Gastrocnemius medialis (tissue), 4 donors: ENCODE measurements around the gene CAND1. TPM values are rescaled to one million over a fixed set of nuclear protein-coding genes. Genes with fewer than 3 reads are reported as not detected.

Source experiments
- ATAC-seq, 2 donors: fragments of 150-250 bp; one replicate each; pipeline ENCODE4 v1.9.1; 2016
- DNase-seq, 2 donors: peaks; one replicate each; pipeline ENCODE4 v3.0.0-alpha.2; 2019
- H3K27ac ChIP-seq, 4 donors: fragments of 200-600 bp; sonication (generic); 1 replicate in 1 of 4; 2 replicates in 3 of 4; pipeline ENCODE4 v1.5.1; 2016 to 2018; ENCODE audit warnings: mild to moderate bottlenecking in 2 of 4, moderate library complexity in 1 of 4
- H3K27me3 ChIP-seq, 3 donors: fragments of 200-600 bp; sonication (generic) in 2 of 3; 1 replicate in 1 of 3; 2 replicates in 2 of 3; pipeline versions ENCODE4 v1.5.1 to v1.6.0; 2016 to 2019; ENCODE audit warnings: mild to moderate bottlenecking in 1 of 3, moderate library complexity in 1 of 3
- H3K36me3 ChIP-seq, 2 donors: fragments of 200-600 bp; sonication (generic) in 1 of 2; one replicate each; pipeline ENCODE4 v1.5.1; 2017 to 2018
- H3K4me1 ChIP-seq, 2 donors: fragments of 200-600 bp; sonication (generic) in 1 of 2; one replicate each; pipeline ENCODE4 v1.5.1; 2016 to 2017; ENCODE audit warnings: mild to moderate bottlenecking in 2 of 2
- H3K4me3 ChIP-seq, 4 donors: fragments of 200-600 bp; sonication (generic) in 3 of 4; 1 replicate in 1 of 4; 2 replicates in 3 of 4; pipeline ENCODE4 v1.5.1; 2016 to 2019; ENCODE audit warnings: mild to moderate bottlenecking in 2 of 4
- H3K9me3 ChIP-seq, 3 donors: fragments of 200-600 bp; sonication (generic) in 2 of 3; 1 replicate in 1 of 3; 2 replicates in 2 of 3; pipeline ENCODE4 v1.5.1; 2016 to 2019
- POLR2A ChIP-seq, 2 donors: fragments of 450-650 bp; IDR thresholded peaks; one replicate each; pipeline ENCODE4 v1.6.1; 2017; ENCODE audit warnings: antibody characterized with exemption in 2 of 2, mild to moderate bottlenecking in 2 of 2, moderate library complexity in 2 of 2
- in situ Hi-C, 4 donors: fragments of 200-750 bp; cut with MboI; loops; one replicate each; pipeline versions ENCODE4 v1.15.0 to v1.8.0; 2017; ENCODE audit warnings: low sequenced_read_pairs in 4 of 4
- intact Hi-C: fragments of 100-400 bp; cut with DNase I; formaldehyde crosslinking; loops from one replicate; pipeline ENCODE4 v1.15.1; 2023; ENCODE audit warnings: low total_unique reads
- total RNA-seq, 4 donors: library from RNA; depleted of rRNA; stranded (reverse); fragments of >200 nt; gene quantifications; one replicate each; pipeline versions ENCODE4 v1.1.0 to v1.2.3, GENCODE V29; 2016
- TF ChIP-seq, protein P1 (sequence below), 5 experiments: fragments of 450-650 bp in 3 of 5; fragments of 200-600 bp in 2 of 5; sonication (generic) in 2 of 5; IDR thresholded peaks in 4 of 5; conservative IDR thresholded peaks in 1 of 5; 1 replicate in 4 of 5; 2 replicates in 1 of 5; pipeline ENCODE4 v1.5.1; 2016 to 2019; ENCODE audit warnings: antibody characterized with exemption in 5 of 5, mild to moderate bottlenecking in 3 of 5, moderate library complexity in 3 of 5

Gene CAND1
- total RNA-seq, 4 donors from 2014 or later, result 10.5 to 23.0 (median 13.1) TPM

DNA sequence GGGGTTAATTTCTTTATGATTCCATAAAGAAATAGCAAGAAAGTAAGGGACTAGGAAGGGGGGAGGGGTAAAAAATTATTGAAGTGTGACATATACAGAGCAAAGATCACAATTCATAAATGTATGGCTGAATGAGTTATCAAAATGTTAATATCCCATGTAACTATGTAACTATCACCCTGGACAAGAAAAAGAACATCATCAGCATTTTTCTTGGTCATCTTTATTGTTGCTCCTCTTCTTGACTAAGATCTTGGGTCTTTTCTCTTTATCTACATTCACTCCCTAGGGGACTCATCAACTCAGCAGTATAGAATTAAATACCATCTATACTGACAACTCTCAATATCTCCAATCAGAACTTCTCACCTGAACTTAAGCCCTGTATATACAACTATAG is 57.5 kb downstream of the CAND1 start:
- no peaks in the 10 kb centered on the region for H3K9me3 ChIP-seq
- no peak for ATAC-seq
- in situ Hi-C loops (no loop called here), intact Hi-C loops (no loop called here)
- DNase-seq, result no peak
- no peak overlapping the region for H3K4me3 ChIP-seq
- peak overlapping the region in 1 of 4 donors; percentile 60 for H3K27ac ChIP-seq
- H3K27me3 ChIP-seq, result no peaks in the 10 kb centered on the region
- TF ChIP-seq, protein P1, sequence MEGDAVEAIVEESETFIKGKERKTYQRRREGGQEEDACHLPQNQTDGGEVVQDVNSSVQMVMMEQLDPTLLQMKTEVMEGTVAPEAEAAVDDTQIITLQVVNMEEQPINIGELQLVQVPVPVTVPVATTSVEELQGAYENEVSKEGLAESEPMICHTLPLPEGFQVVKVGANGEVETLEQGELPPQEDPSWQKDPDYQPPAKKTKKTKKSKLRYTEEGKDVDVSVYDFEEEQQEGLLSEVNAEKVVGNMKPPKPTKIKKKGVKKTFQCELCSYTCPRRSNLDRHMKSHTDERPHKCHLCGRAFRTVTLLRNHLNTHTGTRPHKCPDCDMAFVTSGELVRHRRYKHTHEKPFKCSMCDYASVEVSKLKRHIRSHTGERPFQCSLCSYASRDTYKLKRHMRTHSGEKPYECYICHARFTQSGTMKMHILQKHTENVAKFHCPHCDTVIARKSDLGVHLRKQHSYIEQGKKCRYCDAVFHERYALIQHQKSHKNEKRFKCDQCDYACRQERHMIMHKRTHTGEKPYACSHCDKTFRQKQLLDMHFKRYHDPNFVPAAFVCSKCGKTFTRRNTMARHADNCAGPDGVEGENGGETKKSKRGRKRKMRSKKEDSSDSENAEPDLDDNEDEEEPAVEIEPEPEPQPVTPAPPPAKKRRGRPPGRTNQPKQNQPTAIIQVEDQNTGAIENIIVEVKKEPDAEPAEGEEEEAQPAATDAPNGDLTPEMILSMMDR (IDR thresholded peaks at IDR 0.05 in 4 of 5, conservative IDR thresholded peaks at IDR 0.05 in 1 of 5), result no peak
- no peak for TF ChIP-seq POLR2A (IDR thresholded peaks at IDR 0.05)
- peaks cover 0 to 10% of the 10 kb centered on the region in 2 donors for H3K36me3 ChIP-seq
- H3K4me1 ChIP-seq, result peaks cover 11 to 20% of the 10 kb centered on the region in 2 donors

DNA sequence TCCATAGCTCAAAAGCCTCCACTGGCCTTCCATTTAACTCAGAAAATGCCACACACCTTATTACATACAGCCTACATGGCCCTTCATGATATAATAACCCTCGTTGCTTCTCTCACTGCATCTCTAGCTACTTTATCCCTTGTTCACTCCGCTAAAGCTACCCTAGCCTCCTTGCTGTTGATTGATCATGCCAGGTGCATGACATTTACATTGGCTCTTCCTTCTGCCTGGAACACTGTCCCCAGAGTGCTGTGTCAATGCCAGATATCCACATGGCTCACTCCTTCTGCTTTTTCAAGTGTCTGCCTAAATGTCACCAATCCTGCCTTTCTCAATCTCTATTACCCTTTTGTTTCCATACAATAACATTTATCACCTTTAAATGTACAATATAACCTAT is 58.3 kb downstream of the CAND1 start:
- ATAC-seq, result peak; percentile 86 to 94
- intact Hi-C loops, result no loop called here
- DNase-seq, result peak; percentile 28 to 34
- Histone ChIP-seq H3K9me3 (no peaks in the 10 kb centered on the region), H3K4me1 (peaks cover 11 to 20% of the 10 kb centered on the region in 2 donors), H3K27ac (peak overlapping the region; percentile 39 to 65 (median 51)), H3K36me3 (peaks cover 0 to 2% of the 10 kb centered on the region in 2 donors), H3K27me3 (no peaks in the 10 kb centered on the region), H3K4me3 (no peak overlapping the region)
- TF ChIP-seq, protein P1 (IDR thresholded peaks at IDR 0.05 in 4 of 5, conservative IDR thresholded peaks at IDR 0.05 in 1 of 5), result no peak
- TF ChIP-seq POLR2A (IDR thresholded peaks at IDR 0.05), result no peak
- in situ Hi-C loops, result no loop called here

DNA sequence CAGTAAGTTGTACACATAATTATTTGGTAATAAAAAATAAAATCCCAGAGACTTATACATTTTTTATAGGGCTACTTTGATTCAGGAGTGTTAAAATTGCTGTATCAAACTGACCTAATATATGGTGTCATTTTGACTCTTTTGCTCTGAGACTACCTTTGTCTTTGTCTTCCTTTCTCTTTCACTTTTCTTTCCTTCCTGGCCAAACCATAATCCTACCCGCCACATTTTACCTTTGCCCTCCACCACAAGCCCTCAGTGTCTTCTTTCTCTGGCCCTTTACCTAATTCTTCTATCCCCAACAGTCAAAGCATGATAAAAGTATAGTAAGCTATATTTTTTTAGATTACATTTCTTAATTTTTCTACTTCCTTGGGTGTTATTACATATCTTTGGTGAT is 62.0 kb downstream of the CAND1 start:
- ATAC-seq, result no peak
- H3K27ac ChIP-seq, result no peak overlapping the region
- no peaks in the 10 kb centered on the region for H3K36me3 ChIP-seq
- in situ Hi-C loops, result no loop called here
- intact Hi-C loops, result no loop called here
- H3K27me3 ChIP-seq, result no peaks in the 10 kb centered on the region
- H3K4me1 ChIP-seq, result peaks cover 11 to 13% of the 10 kb centered on the region in 2 donors
- TF ChIP-seq POLR2A (IDR thresholded peaks at IDR 0.05), result no peak
- TF ChIP-seq, protein P1 (IDR thresholded peaks at IDR 0.05 in 4 of 5, conservative IDR thresholded peaks at IDR 0.05 in 1 of 5), result no peak
- H3K4me3 ChIP-seq, result no peak overlapping the region
- H3K9me3 ChIP-seq, result no peaks in the 10 kb centered on the region
- no peak for DNase-seq

DNA sequence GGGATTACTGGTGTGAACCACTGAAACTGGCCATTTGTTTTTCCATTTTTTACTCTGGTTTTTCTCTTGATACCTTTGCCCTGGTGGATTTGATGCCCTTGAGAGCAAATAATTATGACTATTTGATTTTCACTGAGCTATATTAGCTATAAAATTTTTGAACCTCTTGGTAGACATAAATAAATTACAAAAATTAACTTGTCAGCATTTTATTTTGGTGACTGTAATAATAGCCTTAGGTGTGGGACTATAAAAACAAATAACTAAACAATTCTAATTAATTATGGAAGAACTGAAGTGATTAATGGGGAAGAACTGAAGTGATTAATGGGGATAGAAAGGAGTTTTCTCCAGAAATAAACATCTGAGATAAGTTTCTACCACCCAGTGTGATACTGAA is 62.7 kb downstream of the CAND1 start:
- Histone ChIP-seq H3K9me3 (no peaks in the 10 kb centered on the region), H3K27ac (no peak overlapping the region), H3K36me3 (no peaks in the 10 kb centered on the region), H3K4me1 (peaks cover 11 to 13% of the 10 kb centered on the region in 2 donors), H3K4me3 (no peak overlapping the region), H3K27me3 (no peaks in the 10 kb centered on the region)
- in situ Hi-C loops (no loop called here), intact Hi-C loops (no loop called here)
- ATAC-seq, result no peak
- TF ChIP-seq POLR2A (IDR thresholded peaks at IDR 0.05), result no peak
- no peak for DNase-seq

DNA sequence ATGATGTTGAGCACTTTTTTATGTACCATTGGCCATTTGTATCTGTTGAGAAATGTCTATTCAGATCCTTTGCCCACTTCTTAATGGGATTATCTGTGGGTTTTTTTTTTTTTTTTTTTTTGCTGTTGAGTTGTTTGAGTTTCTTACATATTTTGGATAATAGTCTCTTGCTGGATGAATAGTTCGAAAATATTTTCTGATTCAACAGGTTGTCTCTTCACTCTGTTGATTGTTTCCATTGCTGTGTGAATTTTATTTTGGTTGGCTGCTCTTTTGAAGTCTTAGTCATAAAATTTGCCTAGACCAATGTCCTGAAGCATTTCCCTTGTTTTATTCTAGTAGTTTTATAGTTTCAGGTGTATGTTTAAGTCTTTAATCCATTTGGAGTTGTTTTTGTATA is 64.5 kb downstream of the CAND1 start:
- H3K4me1 ChIP-seq, result no peaks in the 10 kb centered on the region
- no peak for DNase-seq
- no peak for ATAC-seq
- no peak overlapping the region for H3K4me3 ChIP-seq
- no peaks in the 10 kb centered on the region for H3K36me3 ChIP-seq
- in situ Hi-C loops, result no loop called here
- TF ChIP-seq POLR2A (IDR thresholded peaks at IDR 0.05), result no peak
- TF ChIP-seq, protein P1 (IDR thresholded peaks at IDR 0.05 in 4 of 5, conservative IDR thresholded peaks at IDR 0.05 in 1 of 5), result no peak
- intact Hi-C loops, result no loop called here
- H3K27ac ChIP-seq, result no peak overlapping the region
- H3K9me3 ChIP-seq, result no peaks in the 10 kb centered on the region
- H3K27me3 ChIP-seq, result no peaks in the 10 kb centered on the region
